ENCODE data around the gene MSLN. TPM values are rescaled to one million over a fixed set of nuclear protein-coding genes. Genes with fewer than 3 reads are reported as not detected.

Gene MSLN
- total and polyA plus RNA-seq, 2 donors (not counting 3 experiments of a cell fraction or from before 2014, with no cell fraction given) = not detected

DNA sequence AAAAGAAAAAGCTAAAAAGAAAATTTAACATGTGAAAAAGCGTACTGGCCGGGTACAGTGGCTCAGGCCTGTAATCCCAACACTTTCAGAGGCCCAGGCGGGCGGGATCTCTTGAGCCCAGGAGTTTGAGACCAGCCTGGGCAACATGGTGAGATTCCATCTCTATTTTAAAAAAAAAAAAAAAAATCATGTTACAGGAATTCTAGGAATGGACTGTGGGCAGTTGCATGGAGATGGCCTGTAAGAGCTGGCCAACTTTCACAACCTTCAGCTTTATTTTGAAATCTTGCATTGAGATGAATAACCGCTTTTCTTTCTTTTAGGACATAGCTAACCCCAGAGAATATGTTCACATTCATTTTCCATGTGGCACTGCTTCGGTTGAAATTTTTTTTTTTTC, 11.5 kb upstream of the MSLN start:
- H3K27me3 ChIP-seq (ENCODE audit: control insufficient read depth in 2 of 2, insufficient read depth in 2 of 2, low read length in 2 of 2) = peaks cover 4% of the 10 kb centered on the region in 2 experiments
- no peak for FAIRE-seq
- POLR2A ChIA-PET = interaction anchor here (0.7 kb wide), 1 partner anchor 35 kb away, joined by 3 read pairs; no protein-coding TSS in a partner anchor
- H3K36me3 ChIP-seq (ENCODE audit: control insufficient read depth in 2 of 2, extremely low read depth in 1 of 2, insufficient read depth in 2 of 2, low read length in 2 of 2) = no peaks in the 10 kb centered on the region
- H3K4me1 ChIP-seq (ENCODE audit: control insufficient read depth, extremely low read depth, insufficient read depth, low read length) = no peaks in the 10 kb centered on the region
- no peaks in the 10 kb centered on the region for H3K79me2 ChIP-seq (ENCODE audit: control insufficient read depth, insufficient read depth, low read length)
- no peaks in the 10 kb centered on the region for H3K9me1 ChIP-seq (replicated peaks; ENCODE audit: control insufficient read depth, extremely low read depth, insufficient read depth, low read length)
- no peaks in the 10 kb centered on the region for H3K9me3 ChIP-seq (replicated peaks; ENCODE audit: control insufficient read depth, insufficient read depth, low read length)
- no peak overlapping the region for H3K9ac ChIP-seq (replicated peaks; ENCODE audit: extremely low read depth, insufficient read depth, low read length)
- H3K4me3 ChIP-seq (replicated peaks in 1 of 3; ENCODE audit: insufficient read depth in 1 of 3, low read depth in 1 of 3, low read length in 3 of 3) = no peak overlapping the region
- intact Hi-C loops (cut with micrococcal nuclease) (no loop called here), dilution Hi-C loops (cut with MboI; ENCODE audit: extremely low pct_ligation_motif_present, low sequenced_read_pairs) (no loop called here)
- no peak for TF ChIP-seq POLR2A (IDR thresholded peaks at IDR 0.05; ENCODE audit: low read depth, low read length)
- no peak for TF ChIP-seq POLR2AphosphoS5 (IDR thresholded peaks at IDR 0.05; ENCODE audit: insufficient read depth, low read depth, low read length)
- no peak for TF ChIP-seq FOS (IDR thresholded peaks at IDR 0.05; ENCODE audit: borderline replicate concordance, insufficient read depth, low read length)
- no peak for TF ChIP-seq JUN (IDR thresholded peaks at IDR 0.05; ENCODE audit: borderline replicate concordance, insufficient read depth, insufficient read length, low read depth)
- TF ChIP-seq, protein P1, sequence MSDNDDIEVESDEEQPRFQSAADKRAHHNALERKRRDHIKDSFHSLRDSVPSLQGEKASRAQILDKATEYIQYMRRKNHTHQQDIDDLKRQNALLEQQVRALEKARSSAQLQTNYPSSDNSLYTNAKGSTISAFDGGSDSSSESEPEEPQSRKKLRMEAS (IDR thresholded peaks at IDR 0.05; ENCODE audit: insufficient read depth, insufficient read length) = no peak
- no peak for TF ChIP-seq GATA2 (IDR thresholded peaks at IDR 0.05; ENCODE audit: insufficient read depth, insufficient read length, low read depth, low read length)
- TF ChIP-seq EZH2 (IDR thresholded peaks at IDR 0.05; ENCODE audit: borderline replicate concordance, low read depth, low read length, severe bottlenecking) = no peak
- no peak for TF ChIP-seq MYC (IDR thresholded peaks at IDR 0.05; ENCODE audit: low read depth, low read length)
- TF ChIP-seq, protein P2, sequence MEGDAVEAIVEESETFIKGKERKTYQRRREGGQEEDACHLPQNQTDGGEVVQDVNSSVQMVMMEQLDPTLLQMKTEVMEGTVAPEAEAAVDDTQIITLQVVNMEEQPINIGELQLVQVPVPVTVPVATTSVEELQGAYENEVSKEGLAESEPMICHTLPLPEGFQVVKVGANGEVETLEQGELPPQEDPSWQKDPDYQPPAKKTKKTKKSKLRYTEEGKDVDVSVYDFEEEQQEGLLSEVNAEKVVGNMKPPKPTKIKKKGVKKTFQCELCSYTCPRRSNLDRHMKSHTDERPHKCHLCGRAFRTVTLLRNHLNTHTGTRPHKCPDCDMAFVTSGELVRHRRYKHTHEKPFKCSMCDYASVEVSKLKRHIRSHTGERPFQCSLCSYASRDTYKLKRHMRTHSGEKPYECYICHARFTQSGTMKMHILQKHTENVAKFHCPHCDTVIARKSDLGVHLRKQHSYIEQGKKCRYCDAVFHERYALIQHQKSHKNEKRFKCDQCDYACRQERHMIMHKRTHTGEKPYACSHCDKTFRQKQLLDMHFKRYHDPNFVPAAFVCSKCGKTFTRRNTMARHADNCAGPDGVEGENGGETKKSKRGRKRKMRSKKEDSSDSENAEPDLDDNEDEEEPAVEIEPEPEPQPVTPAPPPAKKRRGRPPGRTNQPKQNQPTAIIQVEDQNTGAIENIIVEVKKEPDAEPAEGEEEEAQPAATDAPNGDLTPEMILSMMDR (IDR thresholded peaks at IDR 0.05; ENCODE audit: extremely low read depth in 1 of 2, insufficient read depth in 1 of 2, low read depth in 1 of 2, low read length in 2 of 2) = no peak
- DNase-seq (ENCODE audit: low read depth, low spot score) = no peak
- no peak overlapping the region for H3K27ac ChIP-seq (ENCODE audit: insufficient read depth, low read depth, low read length)
- no TSS peak for BruUV-seq (replicated peaks)
- CTCF ChIA-PET = interaction anchor here (1.1 to 1.2 kb wide), 2 partner anchors 12 to 20 kb away, joined by 3 to 4 read pairs; partner anchors contain the start of gene MSLN
- no peaks in the 10 kb centered on the region for H4K20me1 ChIP-seq (replicated peaks; ENCODE audit: control insufficient read depth, extremely low read depth, insufficient read depth, low read length)
- no peak overlapping the region for H3K4me2 ChIP-seq (ENCODE audit: insufficient read depth, low read length)
- H2AFZ ChIP-seq (ENCODE audit: low read depth, low read length) = no peak overlapping the region

All from endothelial cell of umbilical vein (primary cell).